Osteoblast (primary cell): ENCODE measurements around the gene CASP6. TPM values are rescaled to one million over a fixed set of nuclear protein-coding genes. Genes with fewer than 3 reads are reported as not detected.
A peak's percentile ranks its signal among the peaks of the same experiment; 100 is the strongest.

Experiments used
- DNase-seq: peaks from one replicate; pipeline ENCODE4 v3.0.0; 2011; ENCODE audit warnings: low spot score, mixed read lengths; ENCODE audit not compliant: insufficient read length; ENCODE audit errors: missing footprints
- H2AFZ ChIP-seq: 2 replicates; pipeline ENCODE4 v1.6.0; 2011; ENCODE audit warnings: mild to moderate bottlenecking, low read length
- H3K27ac ChIP-seq: 2 replicates; pipeline ENCODE4 v1.5.1; 2011; ENCODE audit warnings: mild to moderate bottlenecking, low read depth, low read length, moderate library complexity
- H3K27me3 ChIP-seq: 2 replicates; pipeline ENCODE4 v1.6.0; 2012; ENCODE audit warnings: mild to moderate bottlenecking, control low read depth, inconsistent platforms, low read length, moderate library complexity; ENCODE audit not compliant: insufficient read depth
- H3K36me3 ChIP-seq: 2 replicates; pipeline ENCODE4 v1.5.1; 2011; ENCODE audit warnings: mild to moderate bottlenecking, low read length, control low read depth, moderate library complexity; ENCODE audit not compliant: insufficient read depth
- H3K4me1 ChIP-seq: 2 replicates; pipeline ENCODE4 v1.5.1; 2011; ENCODE audit warnings: mild to moderate bottlenecking, low read length, control low read depth, moderate library complexity; ENCODE audit not compliant: insufficient read depth
- H3K4me2 ChIP-seq: 2 replicates; pipeline ENCODE4 v1.6.0; 2011; ENCODE audit warnings: mild to moderate bottlenecking, low read length; ENCODE audit not compliant: insufficient read depth
- H3K4me3 ChIP-seq: fragments of 200-600 bp; sonication (generic); 3 replicates; pipeline ENCODE4 v1.5.1; 2012; ENCODE audit warnings: mild to moderate bottlenecking, low read length, inconsistent platforms; ENCODE audit not compliant: insufficient read depth
- H3K79me2 ChIP-seq: 2 replicates; pipeline ENCODE4 v1.6.0; 2012; ENCODE audit warnings: mild to moderate bottlenecking, low read length, control low read depth, inconsistent platforms; ENCODE audit not compliant: insufficient read depth
- H3K9me3 ChIP-seq: 2 replicates; pipeline ENCODE4 v1.5.1; 2011; ENCODE audit warnings: low read depth, low read length, control low read depth
- H4K20me1 ChIP-seq: 2 replicates; pipeline ENCODE4 v1.6.0; 2012; ENCODE audit warnings: mild to moderate bottlenecking, low read length, control low read depth; ENCODE audit not compliant: insufficient read depth
- total RNA-seq: library from RNA; depleted of rRNA; stranded (reverse); fragments of >200 nt; gene quantifications from 2 replicates; pipeline ENCODE4 v1.2.3, GENCODE V29; 2012
- TF ChIP-seq, protein P1 (sequence below): IDR thresholded peaks from 2 replicates; pipeline ENCODE4 v1.5.1; 2011; ENCODE audit warnings: mild to moderate bottlenecking, low read depth, low read length, moderate library complexity; ENCODE audit errors: extremely low read depth

CASP6 gene
- total RNA-seq, 1 donor = 25.3 TPM

DNA sequence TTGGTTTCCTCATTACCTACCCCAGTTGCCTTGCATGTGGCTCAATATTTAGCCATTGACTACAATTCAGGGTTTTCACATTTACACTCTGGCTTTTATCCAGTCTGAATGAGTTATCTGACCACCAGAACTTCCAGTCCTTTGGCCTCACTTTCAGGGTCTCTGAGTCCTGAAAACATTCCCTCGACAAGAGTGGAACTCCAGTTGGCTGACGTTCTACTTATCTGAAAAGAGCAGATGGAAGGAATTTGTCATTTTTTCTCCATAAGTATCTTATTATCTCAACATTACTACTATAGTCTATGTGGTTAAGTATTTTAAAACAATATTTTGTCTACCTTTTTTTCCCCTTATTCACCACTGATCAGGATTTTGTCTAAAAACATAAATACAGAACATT is 5.2 kb upstream of the CASP6 start:
- H3K4me1 ChIP-seq = no peaks in the 10 kb centered on the region
- no peak overlapping the region for H2AFZ ChIP-seq

DNA sequence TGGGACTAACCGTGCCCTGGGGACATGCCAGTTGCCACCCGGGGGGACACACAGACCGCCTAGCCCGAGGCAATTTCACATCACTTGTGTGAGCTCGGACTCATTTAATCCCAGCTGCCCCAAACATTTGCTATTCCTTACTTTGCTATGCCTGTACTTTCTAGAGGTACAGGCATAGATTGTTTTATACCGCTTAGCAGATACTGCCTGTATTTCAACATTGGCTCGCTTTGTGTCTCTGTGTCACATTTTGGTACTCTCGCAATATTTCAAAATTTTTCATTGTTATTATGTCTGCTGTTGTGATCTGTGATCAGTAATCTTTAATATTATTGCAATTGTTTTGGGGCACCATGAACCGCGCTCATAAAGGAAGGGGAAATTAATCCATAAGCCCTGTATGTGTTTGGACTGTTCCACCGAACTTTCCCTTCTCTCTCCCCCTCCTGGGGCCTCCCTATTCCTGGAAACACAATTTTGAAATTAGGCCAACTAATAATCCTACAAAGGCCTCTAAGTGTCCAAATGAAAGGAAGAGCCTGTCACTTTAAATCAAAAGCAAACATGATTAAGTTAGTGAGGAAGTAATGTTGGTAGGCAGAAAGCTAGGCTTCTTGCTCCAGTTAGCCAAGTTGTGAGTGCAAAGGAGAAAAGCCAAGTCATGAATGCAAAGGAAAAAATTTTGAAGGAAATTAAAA is 568 bp upstream of the CASP6 start:
- TF ChIP-seq, protein P1, sequence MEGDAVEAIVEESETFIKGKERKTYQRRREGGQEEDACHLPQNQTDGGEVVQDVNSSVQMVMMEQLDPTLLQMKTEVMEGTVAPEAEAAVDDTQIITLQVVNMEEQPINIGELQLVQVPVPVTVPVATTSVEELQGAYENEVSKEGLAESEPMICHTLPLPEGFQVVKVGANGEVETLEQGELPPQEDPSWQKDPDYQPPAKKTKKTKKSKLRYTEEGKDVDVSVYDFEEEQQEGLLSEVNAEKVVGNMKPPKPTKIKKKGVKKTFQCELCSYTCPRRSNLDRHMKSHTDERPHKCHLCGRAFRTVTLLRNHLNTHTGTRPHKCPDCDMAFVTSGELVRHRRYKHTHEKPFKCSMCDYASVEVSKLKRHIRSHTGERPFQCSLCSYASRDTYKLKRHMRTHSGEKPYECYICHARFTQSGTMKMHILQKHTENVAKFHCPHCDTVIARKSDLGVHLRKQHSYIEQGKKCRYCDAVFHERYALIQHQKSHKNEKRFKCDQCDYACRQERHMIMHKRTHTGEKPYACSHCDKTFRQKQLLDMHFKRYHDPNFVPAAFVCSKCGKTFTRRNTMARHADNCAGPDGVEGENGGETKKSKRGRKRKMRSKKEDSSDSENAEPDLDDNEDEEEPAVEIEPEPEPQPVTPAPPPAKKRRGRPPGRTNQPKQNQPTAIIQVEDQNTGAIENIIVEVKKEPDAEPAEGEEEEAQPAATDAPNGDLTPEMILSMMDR = no peak

More for the DNA sequence above, 5.2 kb upstream of the CASP6 start:
- H3K27ac ChIP-seq = no peak overlapping the region
- no peaks in the 10 kb centered on the region for H3K79me2 ChIP-seq
- no peaks in the 10 kb centered on the region for H3K9me3 ChIP-seq
- H3K4me3 ChIP-seq = no peak overlapping the region
- H4K20me1 ChIP-seq = no peaks in the 10 kb centered on the region
- TF ChIP-seq, protein P1 = no peak
- DNase-seq = no peak
- H3K36me3 ChIP-seq = peaks cover 8% of the 10 kb centered on the region
- no peaks in the 10 kb centered on the region for H3K27me3 ChIP-seq
- H3K4me2 ChIP-seq = no peak overlapping the region

DNA sequence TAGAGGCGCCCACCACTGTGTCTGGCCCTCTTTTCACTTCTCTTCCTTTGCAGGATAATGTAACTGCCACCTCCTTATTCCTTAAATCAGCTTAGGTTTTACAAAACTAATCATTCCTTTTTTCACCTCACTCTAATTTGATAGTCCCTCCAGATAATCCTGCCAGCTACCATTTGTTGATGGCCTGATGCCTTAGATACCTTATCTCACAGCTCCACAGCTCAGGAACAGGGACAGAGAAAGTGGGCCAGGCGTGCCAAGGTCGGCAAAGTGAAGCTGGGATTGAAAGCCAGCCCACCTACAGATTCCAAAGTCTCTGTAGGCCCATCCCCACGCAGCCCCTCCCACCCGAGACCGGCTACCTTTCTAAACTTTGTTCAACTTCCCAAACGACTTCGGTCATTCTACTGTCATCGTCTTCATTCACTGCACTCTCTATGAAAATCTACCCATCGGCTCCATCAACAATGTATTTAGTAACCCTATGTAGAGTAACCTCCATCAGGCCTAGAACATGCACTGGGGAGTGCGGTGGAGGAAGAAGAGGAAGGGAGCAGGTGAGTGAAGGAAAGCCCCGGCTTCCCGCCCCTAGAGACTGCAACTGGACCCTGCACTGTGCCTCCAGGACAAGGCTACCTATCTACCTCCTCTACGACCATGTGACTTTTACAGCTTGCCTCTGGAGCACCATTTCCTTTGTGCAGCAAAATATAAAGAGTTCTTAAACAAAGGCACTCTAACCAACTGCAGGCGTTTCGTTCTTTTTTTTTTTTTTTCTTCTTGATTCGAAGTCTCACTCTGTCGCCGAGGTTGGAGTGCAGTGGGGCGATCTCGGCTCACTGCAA is 1.5 kb downstream of the CASP6 start:
- Histone ChIP-seq H3K27ac (peak overlapping the region; percentile 47), H4K20me1 (no peaks in the 10 kb centered on the region), H3K27me3 (no peaks in the 10 kb centered on the region), H3K9me3 (no peaks in the 10 kb centered on the region), H2AFZ (peak overlapping the region; percentile 59), H3K4me2 (peak overlapping the region; percentile 81), H3K4me3 (peak overlapping the region; percentile 88), H3K79me2 (peaks cover 22% of the 10 kb centered on the region), H3K4me1 (peaks cover 6% of the 10 kb centered on the region), H3K36me3 (no peaks in the 10 kb centered on the region)
- DNase-seq = peak; percentile 65
- TF ChIP-seq, protein P1 = no peak

More for the DNA sequence above, 568 bp upstream of the CASP6 start:
- peaks cover 22% of the 10 kb centered on the region for H3K79me2 ChIP-seq
- H3K4me3 ChIP-seq = peak overlapping the region; percentile 88
- H3K27me3 ChIP-seq = no peaks in the 10 kb centered on the region
- H3K9me3 ChIP-seq = no peaks in the 10 kb centered on the region
- DNase-seq = peak; percentile 62
- H3K36me3 ChIP-seq = no peaks in the 10 kb centered on the region
- H3K4me2 ChIP-seq = peak overlapping the region; percentile 81
- no peaks in the 10 kb centered on the region for H4K20me1 ChIP-seq
- H3K4me1 ChIP-seq = peaks cover 6% of the 10 kb centered on the region
- peak overlapping the region; percentile 59 for H2AFZ ChIP-seq
- no peak overlapping the region for H3K27ac ChIP-seq
